ENCODE measurements around the gene NID1. TPM values are rescaled to one million over a fixed set of nuclear protein-coding genes. Genes with fewer than 3 reads are reported as not detected.

The NID1 gene
- total RNA-seq, 1 experiment from 2014 or later, result 11.1 TPM

DNA sequence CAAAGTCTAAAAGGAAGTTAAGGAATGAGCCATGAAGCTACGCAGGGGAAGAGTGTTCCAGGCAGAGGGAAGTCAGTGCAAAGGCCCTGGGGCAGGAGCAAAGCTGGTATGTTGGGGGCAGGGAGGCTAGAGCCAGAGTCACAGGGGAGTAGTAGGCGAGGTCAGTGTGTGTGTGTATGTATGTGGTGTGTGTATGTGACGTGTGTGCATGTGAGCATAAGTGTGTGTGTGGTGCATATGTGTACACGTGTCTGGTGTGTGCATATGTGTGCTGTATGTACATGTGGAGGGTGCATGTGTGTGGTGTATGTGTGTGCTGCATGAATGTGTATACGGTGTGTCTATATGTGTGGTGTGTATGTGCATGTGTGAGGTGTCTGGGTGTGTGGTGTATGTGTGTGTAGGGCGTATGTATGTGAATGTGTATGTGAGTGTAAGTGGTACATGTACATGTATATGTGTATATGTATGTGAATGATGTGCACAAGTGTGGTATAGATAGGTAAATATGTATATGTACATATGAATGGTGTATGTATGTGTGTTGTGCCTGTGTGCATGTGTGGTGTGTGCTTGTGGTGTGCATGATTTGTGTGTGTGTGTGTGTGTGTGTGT is 20.8 kb upstream of the NID1 start:
- Histone ChIP-seq H3K4me2 (ENCODE audit: low read length) (no peak overlapping the region), H3K4me1 (ENCODE audit: insufficient read depth, low read length) (0 out of 2 replicates have a peak, but pooled peaks cover 4% of the 10 kb centered on the region), H3K9me2 (replicated peaks; ENCODE audit: low read length) (no peaks in the 10 kb centered on the region), H3K79me2 (ENCODE audit: low read length) (no peaks in the 10 kb centered on the region), H3K36me3 (ENCODE audit: low read depth, low read length) (no peaks in the 10 kb centered on the region), H3K4me3 (ENCODE audit: low read length) (no peak overlapping the region), H3K9ac (ENCODE audit: low read length) (no peak overlapping the region), H3K27ac (ENCODE audit: low read length) (no peak overlapping the region), H3K27me3 (ENCODE audit: low read length) (no peaks in the 10 kb centered on the region), H2AFZ (ENCODE audit: low read length) (no peak overlapping the region), H3F3A (ENCODE audit: low read length, unreplicated experiment) (no peaks in the 10 kb centered on the region), H4K20me1 (ENCODE audit: low read length) (no peaks in the 10 kb centered on the region), H3K9me3 (ENCODE audit: low read length) (no peaks in the 10 kb centered on the region)
- intact Hi-C loops (cut with micrococcal nuclease), result no loop called here
- POLR2A ChIA-PET (ENCODE audit: unreplicated experiment), result no interaction called here
- no peak for TF ChIP-seq EZH2phosphoT487 (IDR thresholded peaks at IDR 0.05; ENCODE audit: borderline replicate concordance, low read length)
- no peak for TF ChIP-seq EZH2 (IDR thresholded peaks at IDR 0.05; ENCODE audit: low read length, unreplicated experiment)
- TF ChIP-seq CTCF (conservative IDR thresholded peaks at IDR 0.05; ENCODE audit: low read depth, low read length), result no peak
- BruUV-seq (replicated peaks), result no TSS peak
- DNase-seq, result no peak
- CTCF ChIA-PET, result no interaction called here
- no peak for ATAC-seq

- DNase-seq (no peak), ATAC-seq (no peak)
- H3K9ac ChIP-seq (ENCODE audit: low read length), result no peak overlapping the region
- ChIA-PET POLR2A (ENCODE audit: unreplicated experiment) (no interaction called here), CTCF (no interaction called here)
- H2AFZ ChIP-seq (ENCODE audit: low read length), result no peak overlapping the region
- no peak overlapping the region for H3K4me3 ChIP-seq (ENCODE audit: low read length)
- H3K4me2 ChIP-seq (ENCODE audit: low read length), result no peak overlapping the region
- H3K9me2 ChIP-seq (replicated peaks; ENCODE audit: low read length), result no peaks in the 10 kb centered on the region
- no peaks in the 10 kb centered on the region for H3K27me3 ChIP-seq (ENCODE audit: low read length)
- intact Hi-C loops (cut with micrococcal nuclease), result no loop called here
- H3K4me1 ChIP-seq (ENCODE audit: insufficient read depth, low read length), result 0 out of 2 replicates have a peak, but pooled peaks cover 1% of the 10 kb centered on the region
- H4K20me1 ChIP-seq (ENCODE audit: low read length), result no peaks in the 10 kb centered on the region
- H3K9me3 ChIP-seq (ENCODE audit: low read length), result no peaks in the 10 kb centered on the region
- BruUV-seq (replicated peaks), result no TSS peak
- H3K27ac ChIP-seq (ENCODE audit: low read length), result no peak overlapping the region
- no peaks in the 10 kb centered on the region for H3F3A ChIP-seq (ENCODE audit: low read length, unreplicated experiment)
- H3K79me2 ChIP-seq (ENCODE audit: low read length), result no peaks in the 10 kb centered on the region
- H3K36me3 ChIP-seq (ENCODE audit: low read depth, low read length), result no peaks in the 10 kb centered on the region
- TF ChIP-seq EZH2 (IDR thresholded peaks at IDR 0.05; ENCODE audit: low read length, unreplicated experiment) (no peak), EZH2phosphoT487 (IDR thresholded peaks at IDR 0.05; ENCODE audit: borderline replicate concordance, low read length) (no peak), CTCF (conservative IDR thresholded peaks at IDR 0.05; ENCODE audit: low read depth, low read length) (no peak)
Measured at GRCh38 chr1:236084386-236084730, 19.5 kb upstream of the NID1 start.

- Histone ChIP-seq H3K9me2 (replicated peaks; ENCODE audit: low read length) (no peaks in the 10 kb centered on the region), H2AFZ (ENCODE audit: low read length) (no peak overlapping the region), H3K79me2 (ENCODE audit: low read length) (no peaks in the 10 kb centered on the region), H3K27me3 (ENCODE audit: low read length) (no peaks in the 10 kb centered on the region), H3K36me3 (ENCODE audit: low read depth, low read length) (no peaks in the 10 kb centered on the region), H3K4me2 (ENCODE audit: low read length) (no peak overlapping the region), H3K9ac (ENCODE audit: low read length) (no peak overlapping the region), H3K4me1 (ENCODE audit: insufficient read depth, low read length) (no peaks in the 10 kb centered on the region), H3K4me3 (ENCODE audit: low read length) (no peak overlapping the region), H4K20me1 (ENCODE audit: low read length) (no peaks in the 10 kb centered on the region), H3K9me3 (ENCODE audit: low read length) (no peaks in the 10 kb centered on the region), H3K27ac (ENCODE audit: low read length) (no peak overlapping the region), H3F3A (ENCODE audit: low read length, unreplicated experiment) (no peaks in the 10 kb centered on the region)
- ChIA-PET POLR2A (ENCODE audit: unreplicated experiment) (no interaction called here), CTCF (no interaction called here)
- TF ChIP-seq EZH2 (IDR thresholded peaks at IDR 0.05; ENCODE audit: low read length, unreplicated experiment), result no peak
- no peak for TF ChIP-seq CTCF (conservative IDR thresholded peaks at IDR 0.05; ENCODE audit: low read depth, low read length)
- TF ChIP-seq EZH2phosphoT487 (IDR thresholded peaks at IDR 0.05; ENCODE audit: borderline replicate concordance, low read length), result no peak
- DNase-seq, result no peak
- BruUV-seq (replicated peaks), result no TSS peak
- no peak; the same call in 1 of the 2 replicates for ATAC-seq
- intact Hi-C loops (cut with micrococcal nuclease), result no loop called here
Measured at GRCh38 chr1:236083650-236084385, 18.9 kb upstream of the NID1 start.
